Suprapubic skin (tissue), 3 donors: ENCODE data around the gene PCED1A.

Experiments
- POLR2AphosphoS5 ChIP-seq, 3 donors: sonication (generic); formaldehyde crosslinking; IDR thresholded peaks; one replicate each; pipeline ENCODE4 v1.6.1; 2017; ENCODE audit warnings: antibody characterized with exemption in 3 of 3
- TF ChIP-seq, protein P1 (sequence below), 2 donors: fragments of 200-600 bp in 1 of 2; fragments of 450-650 bp in 1 of 2; sonication (generic) in 1 of 2; IDR thresholded peaks; one replicate each; pipeline ENCODE4 v1.5.1; 2016 to 2019; ENCODE audit warnings: antibody characterized with exemption in 2 of 2, mild to moderate bottlenecking in 1 of 2, moderate library complexity in 1 of 2

DNA sequence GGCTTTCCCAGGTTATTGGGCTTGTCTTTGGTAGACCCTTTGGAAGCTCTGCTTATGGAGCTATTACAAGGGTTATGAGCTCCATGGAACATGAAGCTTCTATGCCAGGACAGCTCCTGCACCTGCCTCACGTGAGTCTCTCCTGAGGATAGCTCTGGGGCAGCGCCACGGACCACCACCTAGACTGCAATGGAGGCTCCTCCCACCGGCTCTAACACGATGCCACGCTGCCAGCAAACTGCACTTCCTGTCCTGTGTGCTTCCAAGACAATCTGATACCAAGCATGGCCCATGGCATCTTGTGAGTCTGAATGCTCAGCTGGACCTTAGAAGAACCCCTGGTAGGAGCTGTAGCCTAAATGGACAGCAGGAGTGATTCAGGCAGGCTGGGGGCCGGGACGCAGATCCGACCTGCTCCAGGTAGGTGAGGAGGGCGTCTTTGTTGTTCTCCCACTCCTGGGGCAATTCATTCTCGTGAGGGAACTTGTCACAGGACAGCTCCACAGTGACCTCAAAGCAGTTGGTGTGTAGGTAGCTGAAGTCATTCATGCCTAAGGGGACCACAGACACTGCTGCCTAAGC, 45.5 kb downstream of the PCED1A start:
- TF ChIP-seq, protein P1, sequence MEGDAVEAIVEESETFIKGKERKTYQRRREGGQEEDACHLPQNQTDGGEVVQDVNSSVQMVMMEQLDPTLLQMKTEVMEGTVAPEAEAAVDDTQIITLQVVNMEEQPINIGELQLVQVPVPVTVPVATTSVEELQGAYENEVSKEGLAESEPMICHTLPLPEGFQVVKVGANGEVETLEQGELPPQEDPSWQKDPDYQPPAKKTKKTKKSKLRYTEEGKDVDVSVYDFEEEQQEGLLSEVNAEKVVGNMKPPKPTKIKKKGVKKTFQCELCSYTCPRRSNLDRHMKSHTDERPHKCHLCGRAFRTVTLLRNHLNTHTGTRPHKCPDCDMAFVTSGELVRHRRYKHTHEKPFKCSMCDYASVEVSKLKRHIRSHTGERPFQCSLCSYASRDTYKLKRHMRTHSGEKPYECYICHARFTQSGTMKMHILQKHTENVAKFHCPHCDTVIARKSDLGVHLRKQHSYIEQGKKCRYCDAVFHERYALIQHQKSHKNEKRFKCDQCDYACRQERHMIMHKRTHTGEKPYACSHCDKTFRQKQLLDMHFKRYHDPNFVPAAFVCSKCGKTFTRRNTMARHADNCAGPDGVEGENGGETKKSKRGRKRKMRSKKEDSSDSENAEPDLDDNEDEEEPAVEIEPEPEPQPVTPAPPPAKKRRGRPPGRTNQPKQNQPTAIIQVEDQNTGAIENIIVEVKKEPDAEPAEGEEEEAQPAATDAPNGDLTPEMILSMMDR (IDR thresholded peaks at IDR 0.05): no peak
- no peak for TF ChIP-seq POLR2AphosphoS5 (IDR thresholded peaks at IDR 0.05)
